ENCODE results near the gene CHRNE. TPM values are rescaled to one million over a fixed set of nuclear protein-coding genes. Genes with fewer than 3 reads are reported as not detected.

Gene CHRNE
- total and polyA plus RNA-seq, 2 of the 13 experiments (the other 11 are each of a cell fraction or from before 2014, with no cell fraction given) = 0.53 to 0.59 TPM

- Histone ChIP-seq H2AFZ (ENCODE audit: low read length) (no peak overlapping the region), H3K4me2 (ENCODE audit: low read depth, low read length) (no peak overlapping the region), H3K9ac (ENCODE audit: insufficient read depth, low read depth, low read length) (no peak overlapping the region), H3K4me3 (replicated peaks in 1 of 3; ENCODE audit: insufficient read depth in 1 of 3, low read depth in 2 of 3, low read length in 3 of 3) (no peak overlapping the region), H3K27me3 (ENCODE audit: control insufficient read depth in 1 of 2, insufficient read depth in 2 of 2, low read length in 2 of 2) (no peaks in the 10 kb centered on the region), H3K4me1 (ENCODE audit: insufficient read depth, low read length) (peaks cover 27% of the 10 kb centered on the region), H3K9me3 (ENCODE audit: low read length) (no peaks in the 10 kb centered on the region), H3K36me3 (replicated peaks in 1 of 2; ENCODE audit: control insufficient read depth in 1 of 2, insufficient read depth in 2 of 2, low read length in 2 of 2) (peaks cover 11 to 20% of the 10 kb centered on the region in 2 experiments; a peak in 4 of 5 replicates), H3K27ac (ENCODE audit: extremely low read length, insufficient read depth, low read length) (no peak overlapping the region), H3K79me2 (ENCODE audit: insufficient read depth, low read length) (no peaks in the 10 kb centered on the region), H4K20me1 (ENCODE audit: insufficient read depth, low read length) (no peaks in the 10 kb centered on the region)
- ChIA-PET POLR2A (no interaction called here), CTCF (ENCODE audit: low intra/inter-chr PET ratio, low total read pairs) (no interaction called here)
- DNase-seq (ENCODE audit: low spot score) = no peak
- WGBS (ENCODE audit: low lambda C conversion rate) = 97% methylated on average over 31 of the region's 65 CpGs
- TF ChIP-seq BRD4 (CRISPR knock-in tag; IDR thresholded peaks at IDR 0.05) (no peak), AGO2 (optimal IDR thresholded peaks at IDR 0.05; ENCODE audit: low read depth, low read length) (peak; percentile 7)
- in situ Hi-C loops (cut with HindIII; ENCODE audit: extremely low pct_ligation_motif_present, low pct_unique_long_range_greater_than_20kb) (loop anchor here (10.0 kb wide), 1 partner anchor 154 kb away; no protein-coding TSS in a partner anchor), intact Hi-C loops (cut with micrococcal nuclease; ENCODE audit: unreplicated experiment) (loop anchor here (10.0 kb wide), 1 partner anchor 164 kb away; no protein-coding TSS in a partner anchor)
- FAIRE-seq = no peak
- BruUV-seq (replicated peaks) = no TSS peak
- no peak for ATAC-seq
Observed at GRCh38 chr17:4900231-4901107, 2.4 kb downstream of the CHRNE start.

GRCh38 chr17:4899341-4900230 lies 3.3 kb downstream of the CHRNE start, which contains the start of gene C17orf107:
Gene C17orf107, plus strand, starts transcription at chr17:4899536. Its CDS starts 227 bp downstream, at chr17:4899763.
- no peak for DNase-seq (ENCODE audit: low spot score)
- no peaks in the 10 kb centered on the region for H3K27me3 ChIP-seq (ENCODE audit: control insufficient read depth in 1 of 2, insufficient read depth in 2 of 2, low read length in 2 of 2)
- no peak within 1 kb of the TSS for H3K27ac ChIP-seq (ENCODE audit: extremely low read length, insufficient read depth, low read length)
- H3K9ac ChIP-seq (ENCODE audit: insufficient read depth, low read depth, low read length) = no peak within 1 kb of the TSS
- no peak within 1 kb of the TSS for H2AFZ ChIP-seq (ENCODE audit: low read length)
- no peaks in the 10 kb centered on the region for H4K20me1 ChIP-seq (ENCODE audit: insufficient read depth, low read length)
- no peaks in the 10 kb centered on the region for H3K79me2 ChIP-seq (ENCODE audit: insufficient read depth, low read length)
- FAIRE-seq = no peak
- CTCF ChIA-PET (ENCODE audit: low intra/inter-chr PET ratio, low total read pairs) = no interaction called here
- no TSS peak for BruUV-seq (replicated peaks)
- H3K4me2 ChIP-seq (ENCODE audit: low read depth, low read length) = no peak within 1 kb of the TSS
- no peak for ATAC-seq
- in situ Hi-C loops (cut with HindIII; ENCODE audit: extremely low pct_ligation_motif_present, low pct_unique_long_range_greater_than_20kb) = loop anchor here (10.0 kb wide), 2 partner anchors 155 to 345 kb away; partner anchors contain the start of gene MYBBP1A
- 97% methylated on average over 45 of the region's 60 CpGs for WGBS (ENCODE audit: low lambda C conversion rate)
- POLR2A ChIA-PET = no interaction called here
- intact Hi-C loops (cut with micrococcal nuclease; ENCODE audit: unreplicated experiment) = loop anchor here (10.0 kb wide), 1 partner anchor 165 kb away; no protein-coding TSS in a partner anchor
- H3K36me3 ChIP-seq (replicated peaks in 1 of 2; ENCODE audit: control insufficient read depth in 1 of 2, insufficient read depth in 2 of 2, low read length in 2 of 2) = peaks cover 15 to 28% of the 10 kb centered on the region in 2 experiments; a peak in 4 of 5 replicates
- no peak within 1 kb of the TSS for H3K4me3 ChIP-seq (replicated peaks in 1 of 3; ENCODE audit: insufficient read depth in 1 of 3, low read depth in 2 of 3, low read length in 3 of 3)
- peaks cover 18% of the 10 kb centered on the region for H3K4me1 ChIP-seq (ENCODE audit: insufficient read depth, low read length)
- no peaks in the 10 kb centered on the region for H3K9me3 ChIP-seq (ENCODE audit: low read length)
- TF ChIP-seq, protein P1, sequence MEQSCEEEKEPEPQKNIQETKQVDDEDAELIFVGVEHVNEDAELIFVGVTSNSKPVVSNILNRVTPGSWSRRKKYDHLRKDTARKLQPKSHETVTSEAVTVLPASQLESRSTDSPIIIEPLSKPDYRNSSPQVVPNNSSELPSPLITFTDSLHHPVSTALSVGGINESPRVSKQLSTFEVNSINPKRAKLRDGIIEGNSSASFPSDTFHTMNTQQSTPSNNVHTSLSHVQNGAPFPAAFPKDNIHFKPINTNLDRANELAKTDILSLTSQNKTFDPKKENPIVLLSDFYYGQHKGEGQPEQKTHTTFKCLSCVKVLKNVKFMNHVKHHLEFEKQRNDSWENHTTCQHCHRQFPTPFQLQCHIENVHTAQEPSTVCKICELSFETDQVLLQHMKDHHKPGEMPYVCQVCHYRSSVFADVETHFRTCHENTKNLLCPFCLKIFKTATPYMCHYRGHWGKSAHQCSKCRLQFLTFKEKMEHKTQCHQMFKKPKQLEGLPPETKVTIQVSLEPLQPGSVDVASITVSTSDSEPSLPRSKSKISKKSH (CRISPR knock-in tag; IDR thresholded peaks at IDR 0.05; ENCODE audit: borderline replicate concordance) = no peak
- no peak for TF ChIP-seq SATB2 (CRISPR knock-in tag; IDR thresholded peaks at IDR 0.05)
- TF ChIP-seq E2F2 (CRISPR knock-in tag; IDR thresholded peaks at IDR 0.05; ENCODE audit: borderline replicate concordance) = no peak
- TF ChIP-seq ZNF563 (CRISPR knock-in tag; IDR thresholded peaks at IDR 0.05) = no peak
- TF ChIP-seq MAF1 (CRISPR knock-in tag; IDR thresholded peaks at IDR 0.05; ENCODE audit: borderline replicate concordance) = no peak
- TF ChIP-seq ATF7 (IDR thresholded peaks at IDR 0.05) = peak; percentile 70
- TF ChIP-seq ATF7 (CRISPR knock-in tag; IDR thresholded peaks at IDR 0.05) = no peak
- no peak for TF ChIP-seq IRX3 (CRISPR knock-in tag; IDR thresholded peaks at IDR 0.05; ENCODE audit: borderline replicate concordance, low read depth)
- TF ChIP-seq MATR3 (CRISPR knock-in tag; IDR thresholded peaks at IDR 0.05) = no peak
- 0 out of 4 replicates have a peak, but pooled peaks of 1 of the 2 experiments have one; percentile 22 for TF ChIP-seq POLR2A (IDR thresholded peaks at IDR 0.05; ENCODE audit: insufficient read depth in 1 of 2, low read depth in 2 of 2, low read length in 2 of 2)
- no peak for TF ChIP-seq PHF20 (CRISPR knock-in tag; IDR thresholded peaks at IDR 0.05)
- no peak for TF ChIP-seq PITX1 (CRISPR knock-in tag; IDR thresholded peaks at IDR 0.05)
